Inferior parietal cortex (tissue), 1 donor: ENCODE results near the gene HDLBP.

ENCODE experiments used
- DNase-seq: peaks from one replicate; pipeline ENCODE4 v3.0.0-alpha.2; 2016; ENCODE audit errors: extremely low spot score

Gene HDLBP

DNA sequence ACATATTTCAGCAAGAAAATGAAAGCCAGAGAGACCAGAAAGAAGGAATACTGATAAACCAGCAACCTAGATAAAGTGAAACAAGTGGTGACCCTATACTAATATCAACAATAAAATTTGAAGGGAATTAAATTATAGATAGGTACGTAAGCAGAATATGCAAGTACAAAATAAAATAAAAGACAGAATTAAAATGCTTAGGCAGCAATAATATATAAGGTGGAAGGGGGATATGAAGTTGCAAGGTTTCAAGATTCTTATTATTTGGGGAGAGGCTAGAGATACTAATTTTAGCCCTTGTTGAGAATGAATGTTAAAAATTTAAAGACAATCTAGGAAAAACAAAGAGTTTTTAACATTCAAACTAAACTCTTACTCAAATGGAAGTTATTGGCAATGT is 39.6 kb downstream of the HDLBP start:
- no peak for DNase-seq

DNA sequence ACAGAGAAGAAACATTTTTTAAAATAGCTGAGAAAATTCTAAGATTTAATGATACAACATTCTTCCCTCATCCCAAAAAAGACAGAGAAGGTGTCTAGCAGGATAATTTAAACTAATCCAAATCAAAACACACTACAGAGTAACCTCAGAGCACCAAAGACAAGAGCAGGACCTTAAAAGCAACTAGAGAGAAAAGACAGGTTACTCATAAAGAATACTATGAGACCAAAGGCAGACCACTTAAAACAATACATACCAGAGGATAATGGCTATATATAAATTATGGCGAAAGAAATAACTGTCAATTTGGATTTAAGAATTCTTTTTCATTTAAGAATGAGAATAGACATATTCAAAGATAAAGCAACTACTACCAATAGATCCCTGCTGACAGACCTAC is 40.0 kb downstream of the HDLBP start:
- DNase-seq, result no peak

DNA sequence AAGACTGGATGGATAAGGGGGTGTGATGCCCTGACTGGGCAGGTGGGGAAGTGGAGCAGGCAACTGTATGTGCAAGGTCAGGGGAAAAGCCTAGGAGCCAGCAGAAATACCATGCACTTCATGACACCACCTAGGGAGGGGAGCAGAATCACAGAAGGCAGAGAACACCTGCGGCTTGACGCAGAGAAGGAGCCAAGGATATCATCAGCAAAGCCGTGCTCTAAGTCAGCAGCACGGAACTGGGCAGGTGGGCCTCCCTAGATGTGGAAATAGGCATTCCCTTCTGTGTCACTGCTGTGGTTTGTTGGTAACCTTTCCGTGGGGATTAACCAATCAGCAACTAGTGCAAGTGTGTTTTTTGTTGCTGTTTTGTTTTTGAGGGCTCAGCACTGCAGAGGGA is 41.3 kb downstream of the HDLBP start:
- DNase-seq, result no peak

DNA sequence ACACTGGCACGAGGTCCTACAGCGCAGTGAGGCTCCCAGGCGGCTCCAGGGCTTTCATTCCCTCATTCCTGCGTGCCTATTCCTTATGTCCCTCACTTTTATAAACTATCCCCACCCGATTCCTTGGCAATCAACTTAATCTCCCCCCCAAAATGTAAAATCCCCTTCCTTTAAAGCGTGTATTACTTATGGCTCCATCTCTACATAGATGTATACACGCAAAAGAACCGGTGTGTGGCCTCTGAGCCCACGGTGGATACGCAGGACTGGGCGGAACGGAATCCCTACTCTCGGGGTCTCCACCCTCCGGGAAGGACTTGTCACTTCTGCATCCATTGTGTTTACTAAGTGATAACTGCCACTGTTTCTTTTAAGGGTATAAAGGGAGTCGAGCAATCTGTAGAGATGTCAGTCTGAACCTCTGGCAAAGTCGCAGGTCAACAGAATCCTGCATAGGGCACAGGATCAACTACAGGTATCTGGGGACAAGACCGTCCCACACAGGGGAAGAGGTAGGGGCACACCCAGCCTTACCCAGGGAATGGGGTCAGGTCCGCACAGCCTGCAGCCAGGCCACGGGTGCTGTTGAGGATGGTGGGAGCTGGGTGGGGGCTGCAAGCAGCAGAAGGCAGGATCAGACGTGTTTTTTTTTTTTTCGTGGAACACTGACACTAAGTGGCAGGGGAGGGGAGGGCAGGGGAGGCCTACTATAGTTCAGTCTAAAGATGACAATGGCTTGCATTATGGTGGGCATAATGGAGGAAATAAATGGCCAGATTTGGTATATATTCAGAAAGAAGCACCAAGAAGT is 42.1 kb downstream of the HDLBP start:
- DNase-seq, result no peak

DNA sequence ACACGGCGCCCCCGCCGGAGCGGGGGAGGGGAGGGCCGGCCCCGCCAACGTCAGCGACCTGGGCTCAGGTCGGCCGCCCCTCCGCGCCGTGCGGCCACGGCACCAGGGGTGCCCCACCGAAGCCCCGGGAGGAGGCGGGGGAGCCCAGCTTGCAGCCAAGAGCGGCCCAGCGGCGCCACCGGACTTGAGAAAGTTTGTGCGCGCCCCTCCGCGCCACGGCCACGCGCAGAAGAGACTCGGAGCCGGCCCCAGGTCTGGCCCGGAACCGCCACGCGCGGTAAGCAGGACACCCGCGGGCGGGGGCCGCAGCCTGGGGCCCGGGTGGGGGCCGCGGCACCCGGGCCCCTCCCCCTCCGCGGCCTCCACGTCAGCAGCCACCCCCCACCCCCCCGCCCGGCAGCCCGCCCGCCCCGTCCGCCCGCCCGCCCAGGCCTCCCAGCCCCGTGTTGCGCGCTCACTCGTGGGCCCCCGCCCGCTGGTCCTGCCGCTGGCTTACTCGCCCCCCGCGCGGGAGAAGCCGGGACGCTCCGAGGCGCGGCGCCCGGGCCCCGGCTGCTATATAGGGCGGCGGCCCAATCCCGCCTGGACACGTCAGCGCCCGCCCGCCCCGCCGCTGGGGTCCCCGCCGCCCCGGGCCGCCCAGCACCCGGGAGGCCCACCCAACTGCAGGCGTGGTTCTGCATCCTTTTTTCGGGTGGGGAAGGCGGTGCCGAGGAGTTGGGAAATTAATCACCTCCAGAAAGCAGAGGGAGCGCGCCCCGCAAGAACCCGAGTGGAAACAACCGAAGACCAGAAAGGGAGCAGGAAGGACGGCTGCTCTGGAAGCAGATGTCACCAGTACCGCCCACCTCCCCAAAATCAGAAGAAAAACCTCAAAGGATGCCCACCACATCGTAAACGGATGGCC is 42.9 kb downstream of the HDLBP start:
- no peak for DNase-seq

DNA sequence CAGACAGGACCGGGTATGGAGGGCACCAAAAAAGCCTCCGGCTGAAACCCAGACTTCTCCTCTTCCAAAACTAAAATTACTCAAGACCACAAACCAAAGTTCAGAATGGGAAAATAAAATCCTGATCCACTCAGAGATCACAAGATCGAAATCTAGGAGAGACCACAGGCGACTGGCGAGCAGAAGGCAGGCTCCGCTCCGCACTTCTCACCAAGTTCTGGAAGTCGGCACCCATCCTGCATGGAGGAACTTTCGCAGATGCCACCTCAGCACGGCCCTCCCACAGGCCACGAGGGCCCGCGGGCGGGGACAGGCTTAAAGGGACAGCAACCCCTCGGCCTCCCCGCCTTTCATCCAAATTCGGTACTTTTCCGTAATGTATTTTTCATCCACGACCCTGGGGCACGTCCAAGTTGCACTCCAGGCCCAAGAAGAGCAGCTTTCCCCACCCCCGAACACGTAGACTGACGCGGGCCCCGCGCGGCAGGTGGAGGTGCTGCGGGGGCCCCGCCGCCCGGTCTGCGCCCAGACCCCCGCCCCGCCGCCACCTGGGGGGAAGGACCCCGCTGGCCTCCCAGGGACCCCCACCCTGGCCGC is 43.7 kb downstream of the HDLBP start:
- peak; percentile 70 for DNase-seq

DNA sequence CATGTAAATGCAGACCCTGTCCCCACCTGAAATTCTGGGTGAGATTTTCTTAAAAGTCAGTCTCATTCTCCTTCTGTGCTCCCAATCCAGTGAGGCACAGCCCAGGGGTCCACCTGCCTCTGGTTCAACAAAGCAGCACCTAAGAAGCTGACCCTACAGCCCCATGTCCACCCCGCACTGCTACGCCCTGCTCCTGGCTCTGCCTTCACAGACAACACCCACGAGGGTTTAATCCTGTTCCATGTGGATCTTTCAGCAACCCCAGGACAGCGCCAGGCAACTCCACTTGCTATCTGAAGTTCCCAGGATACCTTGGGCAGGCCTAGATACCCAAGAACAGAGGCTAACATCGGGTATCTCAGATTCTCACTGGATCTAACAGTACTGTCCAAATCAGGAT is 44.9 kb downstream of the HDLBP start:
- DNase-seq, result no peak

DNA sequence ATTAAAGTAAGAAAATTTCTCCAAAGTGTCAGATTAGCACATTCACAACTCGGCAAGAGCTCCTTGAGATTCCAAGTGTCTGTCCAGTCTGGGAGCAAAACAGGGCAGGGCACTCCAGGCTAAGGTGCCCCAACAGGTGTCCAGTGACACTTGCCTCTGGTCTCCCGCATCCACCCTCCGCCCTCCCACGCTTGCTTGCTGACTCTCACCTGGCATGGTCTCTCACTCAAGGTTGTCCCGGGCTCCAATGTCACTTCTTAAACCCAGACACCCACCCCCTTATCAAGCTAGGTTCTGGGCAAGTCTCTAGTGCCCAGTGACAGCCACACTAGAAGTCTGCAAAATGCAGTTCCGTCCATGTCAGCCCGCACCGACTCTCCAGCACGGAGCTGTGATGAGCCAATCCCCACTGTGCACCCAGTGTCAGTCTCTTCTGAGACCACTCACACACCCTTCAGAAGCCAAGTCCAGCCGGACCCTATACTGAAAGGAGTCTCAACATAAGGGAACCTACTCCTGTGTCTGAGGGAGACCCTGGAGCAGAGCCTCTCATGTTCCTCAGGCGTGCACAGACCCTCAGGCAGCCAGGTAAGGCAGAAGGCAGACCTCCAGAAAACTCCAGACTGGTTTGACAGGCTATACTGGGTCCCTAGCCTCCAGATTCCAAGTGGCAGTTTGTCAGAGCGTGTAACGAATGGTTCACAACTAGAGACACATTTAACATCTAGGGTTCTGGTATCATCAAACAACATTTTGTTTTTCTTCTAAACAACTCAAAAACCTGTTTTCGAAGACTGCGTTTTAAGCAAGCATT is 45.6 kb downstream of the HDLBP start:
- DNase-seq, result no peak

DNA sequence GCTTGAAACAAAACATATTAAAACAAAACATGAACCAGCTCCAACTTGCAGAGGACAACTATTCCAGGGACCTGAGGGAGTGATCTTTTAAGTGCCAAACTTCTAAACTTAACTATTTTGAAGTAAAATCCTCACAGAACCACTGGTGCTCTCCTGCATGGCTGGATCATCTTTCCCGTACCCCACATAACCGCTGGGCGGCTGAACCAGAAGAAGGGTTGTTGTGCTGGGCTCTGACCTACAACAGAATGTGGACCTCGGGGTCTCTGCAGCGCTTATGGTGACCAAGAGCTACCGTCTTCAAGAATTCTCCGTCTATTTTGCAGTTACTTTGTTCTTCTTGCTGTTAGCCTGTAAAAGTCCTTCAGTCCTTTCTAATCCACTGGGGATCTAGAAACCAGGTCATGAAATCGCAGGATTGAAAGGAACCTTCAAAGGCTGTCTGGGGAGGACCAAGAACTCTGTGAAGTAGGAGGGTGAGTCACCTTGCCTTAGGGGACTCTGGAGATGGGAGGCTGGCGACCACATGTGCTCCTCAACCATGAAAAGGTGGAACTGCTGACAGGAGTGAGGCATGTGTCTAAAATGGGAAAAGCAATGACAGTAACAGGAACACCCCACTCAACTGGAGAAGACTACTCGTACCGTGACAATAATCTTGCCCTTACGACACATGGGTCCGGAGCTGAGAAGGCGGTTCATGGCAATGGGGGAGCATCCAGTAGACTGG is 46.6 kb downstream of the HDLBP start:
- no peak for DNase-seq

DNA sequence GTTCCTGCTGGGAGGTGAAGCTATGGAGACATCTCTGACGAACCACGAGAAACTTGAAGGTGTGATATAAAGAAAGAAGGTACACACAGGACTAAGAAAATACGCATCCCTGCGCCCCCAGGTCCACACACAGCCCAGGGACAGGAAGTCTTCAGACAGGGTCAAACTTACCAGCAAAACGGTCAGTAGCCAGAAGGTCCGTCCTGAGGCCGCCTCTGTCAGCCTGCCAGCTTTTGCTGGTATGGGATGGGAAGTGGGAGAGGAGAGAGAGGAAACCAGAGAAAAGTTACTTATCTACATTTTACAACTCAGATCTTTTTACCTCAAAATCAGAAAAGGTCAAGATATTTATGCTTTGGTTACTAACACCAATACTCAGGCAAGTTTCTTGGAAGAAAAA is 47.2 kb downstream of the HDLBP start:
- DNase-seq, result no peak

DNA sequence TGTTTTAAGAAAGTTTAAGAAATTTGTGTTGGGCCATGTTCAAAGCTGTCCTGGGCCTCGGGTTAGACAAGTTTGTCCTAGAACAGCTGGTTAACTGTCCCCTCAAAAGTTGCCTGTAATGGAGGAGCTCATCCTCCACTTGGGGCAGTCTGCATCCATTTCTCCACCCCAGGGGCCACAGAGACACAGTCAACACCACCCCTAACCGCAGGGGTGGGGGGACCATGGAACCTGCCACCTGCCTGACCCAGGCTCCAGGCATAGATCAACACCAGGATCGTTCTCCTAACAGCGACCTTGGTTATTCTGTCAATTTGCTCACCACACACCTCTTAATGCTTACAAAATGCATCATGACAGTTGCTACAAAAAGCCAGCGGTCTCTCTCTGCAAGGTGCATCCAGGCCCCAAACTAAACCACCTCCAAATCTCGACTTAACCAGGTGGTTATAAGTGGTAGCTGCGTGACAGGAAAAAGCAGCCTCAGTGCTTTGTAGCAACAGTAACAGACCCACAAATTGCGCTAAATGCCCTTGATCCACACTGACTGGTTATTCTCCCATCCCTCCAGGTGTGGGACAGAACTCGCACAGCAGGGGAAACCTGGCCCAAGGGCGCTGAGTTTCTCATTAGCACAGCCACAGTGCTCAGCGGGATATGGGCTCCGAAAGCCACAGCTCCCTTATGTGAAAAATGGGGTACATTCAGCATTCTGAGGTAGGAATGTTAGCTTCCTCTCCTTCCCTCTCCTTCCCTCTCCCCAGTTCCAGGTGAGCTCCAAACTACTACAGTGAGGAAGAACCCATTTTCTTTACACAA is 48.0 kb downstream of the HDLBP start:
- no peak for DNase-seq

DNA sequence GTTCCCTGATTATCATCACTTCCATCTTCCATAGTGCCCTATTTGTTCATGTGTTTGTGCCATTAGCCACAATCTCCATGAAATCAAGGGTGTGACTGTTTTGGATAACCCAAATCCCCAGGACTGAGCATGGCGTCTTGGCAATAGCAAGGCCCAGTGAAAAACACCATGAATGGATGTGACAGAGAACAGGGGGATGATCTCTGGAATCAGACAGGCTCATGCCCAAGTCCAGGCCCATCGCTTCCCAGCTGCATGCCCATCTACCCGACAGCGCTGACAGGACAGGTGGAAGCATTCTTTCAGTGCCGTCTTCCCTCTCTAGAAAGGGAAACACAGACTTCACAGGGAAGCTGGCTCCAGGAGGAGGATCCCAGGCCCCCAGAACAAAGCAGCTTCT is 50.0 kb downstream of the HDLBP start:
- DNase-seq, result no peak

DNA sequence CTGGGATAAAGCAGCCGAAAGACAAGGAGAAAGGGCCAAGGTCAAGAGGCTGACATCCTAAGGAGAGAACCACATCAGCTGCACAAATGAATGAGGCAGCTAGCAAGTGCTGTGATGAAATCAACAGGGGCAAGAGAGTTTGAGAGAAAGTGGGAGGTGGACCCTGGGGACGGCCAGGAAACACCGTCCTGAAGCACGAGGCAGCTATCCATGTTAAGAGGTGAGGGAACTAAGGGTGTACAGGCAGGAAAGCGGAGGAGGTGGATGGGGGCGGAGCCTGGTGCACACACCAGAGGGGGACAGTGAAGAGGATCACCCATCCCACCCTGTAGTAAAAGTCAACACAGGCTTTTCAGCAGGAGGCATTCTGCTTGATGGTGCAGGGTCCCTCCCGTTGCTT is 52.4 kb downstream of the HDLBP start:
- DNase-seq, result no peak

DNA sequence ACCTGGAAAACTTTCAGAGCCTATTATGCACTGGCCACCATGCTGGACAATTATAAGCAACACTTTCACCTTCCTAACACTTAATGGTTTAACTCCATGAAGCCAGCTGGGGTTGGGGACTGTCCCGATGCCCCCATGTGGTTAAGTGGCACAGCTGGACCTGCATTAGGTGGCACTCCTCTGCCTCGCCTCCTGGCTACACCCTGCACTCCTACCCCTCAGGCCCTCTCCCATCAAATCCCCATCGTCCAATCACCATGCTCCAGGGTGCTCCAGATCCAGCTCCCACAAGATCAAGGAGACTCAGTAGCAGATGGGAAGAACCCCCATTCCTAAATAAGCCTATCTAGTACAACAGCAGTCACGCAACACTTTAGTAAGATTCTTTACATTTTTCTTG is 53.8 kb downstream of the HDLBP start:
- DNase-seq, result no peak

DNA sequence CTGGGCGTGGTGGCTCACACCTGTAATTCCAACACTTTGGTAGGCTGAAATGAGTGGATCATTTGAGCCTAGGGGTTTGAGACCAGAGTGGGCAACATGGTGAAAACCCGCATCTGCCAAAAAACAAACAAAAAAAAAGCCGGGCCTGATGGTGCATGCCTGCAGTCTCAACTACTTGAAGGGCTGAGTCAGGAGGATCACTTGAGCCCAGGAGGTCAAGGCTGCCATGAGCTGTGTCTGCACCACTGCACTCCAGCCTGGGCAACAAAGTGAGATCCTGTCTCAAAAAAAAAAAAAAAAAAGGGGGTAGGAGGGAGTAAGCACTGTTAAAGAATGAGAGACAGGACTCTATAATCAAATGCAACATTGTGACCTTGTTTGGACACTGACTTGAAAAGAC is 54.6 kb downstream of the HDLBP start:
- DNase-seq, result no peak

DNA sequence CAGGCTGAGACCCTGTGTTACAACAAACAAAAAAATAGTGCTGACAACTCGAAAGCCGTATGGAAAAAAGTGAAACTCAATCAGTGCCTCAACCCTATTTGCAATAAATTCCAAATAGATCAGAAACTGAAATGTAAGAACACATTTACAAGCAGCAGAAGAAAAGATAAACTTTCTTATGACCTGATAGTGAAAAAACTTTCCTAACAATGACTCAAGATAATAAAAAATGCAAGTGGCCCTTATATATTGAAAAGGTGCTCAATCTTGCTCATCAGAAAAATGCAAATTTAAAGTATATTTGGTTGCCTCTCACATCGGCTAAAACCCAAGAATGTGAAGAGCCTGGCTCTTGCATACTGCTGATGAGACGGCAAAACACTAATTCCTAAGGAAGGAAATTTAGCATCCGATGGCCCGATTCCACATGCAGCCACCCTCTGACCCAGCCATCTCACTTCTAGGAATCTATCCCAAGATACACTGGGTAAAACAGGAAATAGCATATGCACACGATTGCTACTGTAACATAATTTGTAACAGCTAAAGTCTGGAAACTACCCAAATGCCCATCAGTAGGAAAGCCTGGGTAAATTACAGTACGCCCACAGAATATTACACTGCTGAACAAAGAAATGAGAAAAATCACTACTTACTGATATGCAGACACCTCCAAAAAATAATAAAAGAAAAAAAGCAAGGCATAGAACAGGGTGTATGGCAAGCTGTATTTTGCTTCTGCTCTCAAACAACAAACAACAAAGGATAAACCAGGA is 56.8 kb downstream of the HDLBP start:
- DNase-seq, result no peak

DNA sequence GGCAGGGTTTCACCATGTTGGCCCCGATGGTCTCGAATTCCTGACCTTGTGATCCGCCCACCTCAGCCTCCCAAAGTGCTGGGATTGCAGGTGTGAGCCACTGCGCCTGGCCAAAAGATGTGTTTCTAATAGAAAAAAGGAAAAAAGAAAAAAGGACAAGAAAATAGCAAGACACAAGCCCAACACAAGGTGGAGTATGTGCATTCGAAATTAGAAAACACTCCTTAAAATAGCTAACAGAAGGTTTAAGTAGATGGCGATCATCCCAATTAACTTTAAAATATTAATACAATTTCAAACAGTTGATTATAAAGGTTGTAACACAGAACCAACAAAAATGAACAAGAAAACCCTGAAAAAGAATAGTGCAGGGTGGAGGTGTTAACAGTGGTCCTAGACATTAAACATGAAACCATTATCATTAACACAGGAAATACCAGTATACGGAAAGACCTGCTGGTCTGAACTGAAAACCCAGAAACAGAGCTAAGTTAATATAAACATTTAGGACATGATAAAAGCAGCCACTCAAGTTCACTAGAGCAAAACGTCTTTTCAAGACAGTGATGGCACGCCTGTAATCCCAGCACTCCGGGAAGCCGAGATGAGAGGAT is 57.9 kb downstream of the HDLBP start:
- DNase-seq, result no peak

DNA sequence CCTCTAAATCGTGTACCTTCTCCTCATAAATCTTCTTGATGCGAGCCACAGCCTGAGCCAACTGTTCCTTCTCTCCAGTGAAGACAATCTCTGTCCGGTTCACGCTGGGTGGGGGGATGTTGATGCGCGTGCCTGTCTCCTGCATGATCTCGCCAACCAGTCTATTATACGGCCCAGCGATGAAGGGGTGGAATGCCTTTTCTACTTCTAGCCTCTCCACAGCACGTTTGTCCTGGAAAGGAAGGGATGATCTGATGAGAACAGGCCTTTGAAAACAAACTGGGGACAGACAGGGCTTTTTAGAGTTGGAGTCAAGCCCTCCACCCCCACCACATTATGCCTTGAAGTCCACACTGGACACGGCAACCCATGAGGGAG is 59.3 kb downstream of the HDLBP start:
- no peak for DNase-seq

DNA sequence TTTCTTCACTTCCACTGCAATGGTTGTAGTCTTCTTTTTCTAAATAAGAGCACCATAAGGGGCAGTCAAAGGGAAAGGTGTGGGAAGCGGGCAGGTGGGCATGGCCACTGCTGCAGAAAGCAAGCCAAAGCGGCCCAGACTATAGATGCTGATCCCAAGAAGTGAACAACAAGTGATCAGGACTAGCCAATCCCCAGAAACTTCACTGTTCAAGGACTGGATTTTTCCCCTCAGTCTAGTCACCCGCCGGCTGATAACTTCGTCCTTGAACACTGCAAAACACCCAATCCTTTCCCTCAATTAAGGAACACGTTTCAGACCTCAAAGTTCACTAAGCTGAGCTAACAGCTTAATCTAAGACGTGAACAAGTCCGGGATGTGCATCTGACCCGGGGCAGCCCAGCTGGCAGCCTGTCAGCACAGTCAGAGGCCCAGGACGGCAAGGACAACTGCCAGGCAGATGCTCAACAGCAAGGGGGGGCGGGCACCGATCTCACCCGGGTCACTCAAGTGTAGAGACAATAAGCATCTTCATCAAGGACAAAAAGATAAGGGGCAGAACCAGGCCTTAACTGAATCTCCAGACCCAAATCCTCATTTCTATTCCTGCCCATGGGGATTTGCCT is 59.8 kb downstream of the HDLBP start:
- no peak for DNase-seq
